Astrocyte of the spinal cord (primary cell): ENCODE results near the gene PER1.
A peak's percentile ranks its signal among the peaks of the same experiment; 100 is the strongest.

ENCODE experiments used
- DNase-seq: peaks from one replicate; pipeline ENCODE4 v3.0.0; 2011; ENCODE audit warnings: low read depth, low spot score
- H3K4me3 ChIP-seq: 2 replicates; pipeline ENCODE4 v1.5.1; 2011; ENCODE audit warnings: low read depth, mild to moderate bottlenecking, low read length, moderate library complexity
- in situ Hi-C: cut with HindIII; loops from 2 replicates; pipeline ENCODE4 v1.10.0; 2017; ENCODE audit warnings: low sequenced_read_pairs
- TF ChIP-seq, protein P1 (sequence below): IDR thresholded peaks from 2 replicates; pipeline ENCODE4 v1.5.1; 2012; ENCODE audit warnings: low read depth, mild to moderate bottlenecking, low read length, inconsistent platforms

Gene PER1

DNA sequence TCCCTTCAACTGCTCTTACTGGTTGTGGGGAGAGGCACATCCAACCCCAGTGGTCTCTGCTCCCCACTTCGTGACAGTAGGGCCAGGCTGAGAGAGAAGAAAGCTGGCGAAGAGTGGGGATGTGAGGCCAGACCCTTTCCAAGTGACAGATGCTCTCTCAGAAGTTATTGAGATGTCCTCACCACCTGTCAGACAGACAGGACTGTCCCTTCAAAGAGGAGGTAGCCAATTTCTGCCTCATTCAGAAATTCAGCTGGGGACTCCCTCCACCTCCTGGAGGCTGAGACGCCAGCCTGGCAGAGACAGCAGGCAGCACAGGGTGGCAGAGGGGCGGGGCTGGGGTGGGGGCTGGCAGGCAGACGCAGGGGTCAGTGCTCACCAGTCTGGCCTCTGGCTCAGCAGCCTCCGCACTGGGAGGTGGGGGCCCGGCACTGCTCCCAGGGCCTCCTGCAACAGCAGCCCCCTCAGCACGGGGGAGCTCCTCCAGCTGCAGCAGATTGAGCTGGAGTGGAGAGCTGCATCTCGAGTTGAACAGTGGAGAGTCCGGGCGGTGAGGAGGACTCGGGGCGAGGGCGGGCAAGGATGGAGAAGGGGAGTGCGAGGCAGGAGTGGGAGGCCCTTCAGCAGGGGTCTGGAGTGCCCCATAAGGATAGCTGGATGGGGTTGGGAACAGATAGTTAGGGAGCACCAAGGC, 9.2 kb downstream of the PER1 start:
- no peak overlapping the region for H3K4me3 ChIP-seq
- DNase-seq: no peak
- in situ Hi-C loops: no loop called here
- TF ChIP-seq, protein P1, sequence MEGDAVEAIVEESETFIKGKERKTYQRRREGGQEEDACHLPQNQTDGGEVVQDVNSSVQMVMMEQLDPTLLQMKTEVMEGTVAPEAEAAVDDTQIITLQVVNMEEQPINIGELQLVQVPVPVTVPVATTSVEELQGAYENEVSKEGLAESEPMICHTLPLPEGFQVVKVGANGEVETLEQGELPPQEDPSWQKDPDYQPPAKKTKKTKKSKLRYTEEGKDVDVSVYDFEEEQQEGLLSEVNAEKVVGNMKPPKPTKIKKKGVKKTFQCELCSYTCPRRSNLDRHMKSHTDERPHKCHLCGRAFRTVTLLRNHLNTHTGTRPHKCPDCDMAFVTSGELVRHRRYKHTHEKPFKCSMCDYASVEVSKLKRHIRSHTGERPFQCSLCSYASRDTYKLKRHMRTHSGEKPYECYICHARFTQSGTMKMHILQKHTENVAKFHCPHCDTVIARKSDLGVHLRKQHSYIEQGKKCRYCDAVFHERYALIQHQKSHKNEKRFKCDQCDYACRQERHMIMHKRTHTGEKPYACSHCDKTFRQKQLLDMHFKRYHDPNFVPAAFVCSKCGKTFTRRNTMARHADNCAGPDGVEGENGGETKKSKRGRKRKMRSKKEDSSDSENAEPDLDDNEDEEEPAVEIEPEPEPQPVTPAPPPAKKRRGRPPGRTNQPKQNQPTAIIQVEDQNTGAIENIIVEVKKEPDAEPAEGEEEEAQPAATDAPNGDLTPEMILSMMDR: no peak

DNA sequence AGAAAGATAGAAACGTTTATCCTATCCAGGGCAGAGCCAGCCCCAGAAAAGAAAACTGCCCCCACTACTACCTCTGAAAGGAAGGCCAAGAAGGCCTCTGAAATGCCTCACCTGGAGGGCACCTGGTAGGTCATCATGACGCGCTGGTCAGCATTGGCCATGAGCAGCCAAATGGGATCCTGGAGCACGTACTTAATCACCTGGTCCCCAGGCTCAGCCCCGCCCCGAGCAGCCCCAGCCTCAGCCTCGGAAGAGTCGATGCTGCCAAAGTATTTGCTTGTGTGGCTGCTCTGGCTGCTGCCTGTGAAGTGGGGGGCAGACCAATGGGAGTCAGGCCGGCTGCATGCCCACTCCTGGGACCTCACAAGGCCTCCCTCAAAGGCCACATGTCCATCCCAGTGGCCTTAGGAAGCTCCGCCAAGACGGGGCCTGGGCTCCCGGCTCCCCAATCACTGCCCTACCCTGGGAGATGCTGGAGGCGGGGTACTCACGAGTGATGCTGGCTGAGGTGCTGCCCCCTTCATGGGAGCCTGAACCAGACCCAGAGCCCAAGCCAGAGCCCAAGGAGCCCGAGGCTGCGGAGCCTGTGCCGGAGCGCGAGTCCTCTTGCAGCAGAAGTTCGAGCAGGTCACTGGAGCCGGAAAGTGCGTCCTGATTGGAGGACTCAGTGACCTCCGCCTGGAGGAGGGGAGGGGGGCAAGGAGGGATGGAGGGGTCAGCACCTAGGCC, 9.9 kb downstream of the PER1 start:
- in situ Hi-C loops: no loop called here
- TF ChIP-seq, protein P1: no peak
- H3K4me3 ChIP-seq: no peak overlapping the region
- no peak for DNase-seq

DNA sequence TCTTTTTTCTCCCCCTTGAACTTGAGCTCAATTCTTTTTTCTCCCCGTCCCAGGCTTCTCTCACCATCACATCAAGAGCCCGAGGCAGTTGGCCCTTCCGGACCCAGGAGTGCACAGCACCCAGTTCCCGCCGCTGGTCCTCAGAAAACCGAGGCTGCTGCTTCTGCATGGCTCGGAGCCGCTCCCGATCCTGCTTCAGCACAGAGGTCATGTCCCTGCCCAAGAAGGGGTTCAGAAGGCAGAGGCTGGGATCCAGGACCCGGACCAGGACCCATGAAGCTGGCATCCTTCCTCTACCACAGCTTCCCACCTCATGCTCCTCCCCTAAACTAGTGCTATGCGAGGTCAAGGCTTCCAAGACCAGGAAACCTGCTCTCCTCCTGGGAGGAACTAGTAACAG, 10.5 kb downstream of the PER1 start:
- TF ChIP-seq, protein P1: no peak
- DNase-seq: no peak
- H3K4me3 ChIP-seq: no peak overlapping the region
- in situ Hi-C loops: no loop called here

DNA sequence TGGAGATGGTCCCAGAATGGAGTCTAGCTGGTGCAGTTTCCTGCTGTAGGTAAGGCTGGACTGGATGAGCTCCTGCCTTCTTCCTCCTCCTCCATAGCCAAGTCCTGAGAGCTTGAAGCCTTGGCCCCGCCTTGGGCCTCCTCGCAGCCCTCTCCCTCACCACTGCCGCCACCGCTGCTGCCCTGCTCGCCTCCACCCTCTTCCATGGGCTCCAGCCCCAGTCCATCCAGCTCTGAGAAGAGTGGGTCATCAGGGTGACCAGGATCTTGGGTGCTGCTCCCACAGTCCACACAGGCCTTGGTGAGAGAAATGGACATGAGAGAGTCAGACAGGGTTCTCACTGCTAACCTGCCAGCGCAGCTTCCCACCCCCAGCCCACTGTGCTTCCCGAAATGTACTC, 11.2 kb downstream of the PER1 start:
- no peak for DNase-seq
- TF ChIP-seq, protein P1: no peak
- in situ Hi-C loops: no loop called here
- H3K4me3 ChIP-seq: no peak overlapping the region

DNA sequence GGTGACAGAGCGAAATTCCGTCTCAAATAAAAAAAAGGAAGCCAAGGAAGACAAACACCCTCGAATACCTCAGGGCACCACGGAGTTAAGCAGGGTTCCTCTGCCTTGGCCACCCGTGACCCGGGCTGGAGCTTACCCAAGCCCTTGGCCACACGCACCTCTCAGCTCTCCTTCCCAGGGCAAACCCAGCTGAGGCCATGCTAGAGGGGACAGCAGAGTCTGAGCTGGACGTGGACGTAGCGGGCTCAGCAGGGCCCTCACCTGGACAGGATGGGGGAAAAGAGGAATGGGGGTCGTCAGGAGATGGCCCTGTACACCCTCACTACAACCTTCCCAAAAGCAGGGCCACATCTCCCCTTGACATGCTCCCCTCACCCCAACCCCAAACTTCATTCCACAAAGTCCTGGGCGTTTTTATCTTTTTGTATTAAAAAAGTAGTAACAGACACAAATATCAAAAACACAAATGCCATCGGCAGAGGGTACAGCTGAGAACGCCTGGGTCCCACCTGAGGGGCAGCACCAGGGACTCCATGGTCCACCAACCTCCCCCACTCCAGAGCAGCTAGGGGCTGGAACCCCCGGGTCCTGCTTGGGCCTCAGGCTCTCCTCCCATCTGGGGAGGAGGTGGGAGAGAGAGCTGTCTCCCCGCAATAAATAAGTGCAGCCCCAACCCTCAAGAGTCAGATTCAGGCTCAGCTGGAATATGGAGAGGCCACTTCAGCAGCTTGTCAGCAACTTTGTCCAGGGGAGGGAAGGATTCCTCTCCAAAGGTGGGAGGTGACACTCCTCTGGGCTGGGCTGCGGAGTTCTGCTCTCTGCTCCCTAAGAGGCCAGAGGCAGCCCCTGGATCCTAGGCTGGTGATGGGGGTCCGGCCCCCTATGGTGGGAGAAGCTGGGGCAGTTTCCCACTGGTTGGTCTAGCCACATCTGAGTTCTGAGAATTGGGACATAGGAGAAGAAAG, 11.9 kb downstream of the PER1 start:
- TF ChIP-seq, protein P1: no peak
- in situ Hi-C loops: no loop called here
- H3K4me3 ChIP-seq: no peak overlapping the region
- DNase-seq: no peak

DNA sequence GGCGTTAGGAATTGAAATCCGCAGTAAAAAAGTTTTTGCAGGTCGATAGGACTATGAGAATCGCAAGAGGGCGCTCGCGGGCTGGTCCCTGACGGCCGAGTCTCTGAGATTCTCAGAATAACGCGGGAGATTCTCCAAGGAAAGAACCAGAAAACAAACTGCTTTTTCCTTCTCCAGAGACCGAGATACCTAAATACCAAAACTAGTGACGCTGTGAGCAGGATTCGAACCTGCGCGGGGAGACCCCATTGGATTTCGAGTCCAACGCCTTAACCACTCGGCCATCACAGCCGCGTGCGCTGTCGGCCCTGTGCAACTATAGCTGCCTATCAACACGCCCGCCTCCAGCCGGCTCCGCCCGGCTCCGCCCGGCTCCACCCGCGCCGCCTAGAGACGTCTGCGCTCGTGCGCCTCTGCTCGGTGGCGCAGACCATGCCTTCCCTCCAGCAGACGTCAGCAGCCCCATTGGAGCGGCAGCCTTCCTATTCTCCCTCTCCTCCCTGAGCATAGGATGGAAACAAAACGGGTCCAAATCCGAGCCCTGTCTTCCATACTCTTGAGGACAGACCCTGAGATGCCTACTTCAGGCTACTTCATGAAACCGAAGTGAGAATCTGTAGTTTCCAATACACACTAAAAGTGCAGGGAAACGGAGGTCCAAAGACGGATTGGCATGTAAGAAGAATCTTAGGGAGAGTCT, 13.4 kb downstream of the PER1 start:
- TF ChIP-seq, protein P1: peak; percentile 88
- in situ Hi-C loops: no loop called here
- DNase-seq: peak; percentile 98
- peak overlapping the region; percentile 45 for H3K4me3 ChIP-seq
